K562 (cell line): ENCODE data around the gene DCP1B. TPM values are rescaled to one million over a fixed set of nuclear protein-coding genes. Genes with fewer than 3 reads are reported as not detected.

Experiments
- ATAC-seq: fragments of 200-7000 bp; cut with Tn5 transposase; 3 replicates; pipeline ENCODE4 v1.9.1; 2020; ENCODE audit warnings: moderate library complexity
- BruUV-seq: library from RNA; stranded (reverse); fragments of 400-500 nt; replicated peaks from 2 replicates; lab custom pipeline; 2021; lab: Mats Ljungman, UMichigan
- CTCF ChIA-PET: fragments of 300-600 bp; formaldehyde crosslinking; extraction: SDS; loops from one replicate; lab custom pipeline; 2021; ENCODE audit warnings: low intra/inter-chr PET ratio; lab: Yijun Ruan, JAX
- POLR2A ChIA-PET: fragments of 300-600, 350-650 bp; sonication (Branson Sonifier 250); formaldehyde crosslinking; extraction: SDS; loops from one replicate; lab custom pipeline; 2021; ENCODE audit warnings: antibody characterized with exemption, inconsistent platforms; lab: Yijun Ruan, JAX
- DNase-seq, 4 experiments: peaks; one replicate each; pipeline versions ENCODE4 v3.0.0 to v3.0.0-alpha.2; 2011 to 2018; ENCODE audit warnings: low spot score in 3 of 4, mixed read lengths in 3 of 4; ENCODE audit errors: extremely low read depth in 1 of 4
- FAIRE-seq: peaks from 2 replicates; lab custom pipeline; 2011; peaks lifted over from hg19 to GRCh38; lab: Jason Lieb, UNC
- H2AFZ ChIP-seq: 2 replicates; pipeline ENCODE4 v1.6.0; 2011; ENCODE audit warnings: low read depth, low read length, control low read depth, inconsistent platforms
- H3K27ac ChIP-seq: fragments of 200-600 bp; 3 replicates; pipeline ENCODE4 v1.8.0; 2011; ENCODE audit warnings: low read depth, mild to moderate bottlenecking, control low read depth, inconsistent platforms, low read length, moderate library complexity, mixed read lengths; ENCODE audit errors: extremely low read depth
- H3K27me3 ChIP-seq, 2 experiments: fragments of 300-600 bp in 1 of 2; 2 replicates in 1 of 2; 3 replicates in 1 of 2; pipeline versions ENCODE4 v1.6.0 to v1.8.0; 2011; ENCODE audit warnings: inconsistent platforms in 2 of 2, low read length in 2 of 2, mild to moderate bottlenecking in 1 of 2, mixed read lengths in 1 of 2, moderate library complexity in 1 of 2; ENCODE audit not compliant: control insufficient read depth in 2 of 2, insufficient read depth in 2 of 2
- H3K36me3 ChIP-seq: fragments of 300-600 bp; 3 replicates; pipeline ENCODE4 v1.8.0; 2011; ENCODE audit warnings: mild to moderate bottlenecking, low read length, inconsistent platforms; ENCODE audit not compliant: control insufficient read depth, insufficient read depth
- H3K4me1 ChIP-seq, 2 experiments: fragments of 200-600 bp in 1 of 2; replicated peaks in 1 of 2; 2 replicates in 1 of 2; 3 replicates in 1 of 2; pipeline versions ENCODE4 v1.5.1 to v1.8.0; 2011; ENCODE audit warnings: inconsistent platforms in 2 of 2, low read length in 2 of 2, mild to moderate bottlenecking in 1 of 2, mixed read lengths in 1 of 2, moderate library complexity in 1 of 2; ENCODE audit not compliant: control insufficient read depth in 2 of 2, insufficient read depth in 2 of 2
- H3K4me2 ChIP-seq: 2 replicates; pipeline ENCODE4 v1.6.1; 2011; ENCODE audit warnings: low read length, control low read depth, inconsistent platforms, mixed read lengths; ENCODE audit not compliant: insufficient read depth
- H3K4me3 ChIP-seq: fragments of 200-600 bp; sonication (generic), shearing (Covaris generic); 2 replicates; pipeline ENCODE4 v1.5.1; 2016; ENCODE audit warnings: control low read depth, inconsistent platforms
- H3K79me2 ChIP-seq: fragments of 200-600 bp; 3 replicates; pipeline ENCODE4 v1.8.0; 2011; ENCODE audit warnings: low read length, inconsistent platforms; ENCODE audit not compliant: control insufficient read depth, insufficient read depth
- H3K9ac ChIP-seq, 2 experiments: 2 replicates each; pipeline versions ENCODE4 v1.6.0 to v1.6.1; 2011; ENCODE audit warnings: low read depth in 2 of 2, low read length in 2 of 2, control low read depth in 1 of 2, inconsistent platforms in 1 of 2, mild to moderate bottlenecking in 1 of 2, mixed read lengths in 1 of 2; ENCODE audit not compliant: insufficient read depth in 1 of 2
- H3K9me1 ChIP-seq: one replicate; pipeline ENCODE4 v1.6.0; 2011; ENCODE audit warnings: inconsistent platforms, mild to moderate bottlenecking, low read length, moderate library complexity; ENCODE audit not compliant: control insufficient read depth, insufficient read depth
- H3K9me3 ChIP-seq: replicated peaks from 2 replicates; pipeline ENCODE4 v1.5.1; 2011; ENCODE audit warnings: low read depth, low read length, inconsistent platforms; ENCODE audit not compliant: control insufficient read depth, insufficient read depth
- H4K20me1 ChIP-seq: replicated peaks from 2 replicates; pipeline ENCODE4 v1.6.1; 2011; ENCODE audit warnings: low read length, inconsistent platforms, mixed read lengths; ENCODE audit not compliant: control insufficient read depth, insufficient read depth
- CHD1 ChIP-seq: fragments of 200-600 bp; sonication (generic); IDR thresholded peaks from one replicate; pipeline ENCODE4 v1.6.1; 2012; ENCODE audit warnings: mild to moderate bottlenecking, moderate library complexity, low read length, inconsistent platforms
- CREBBP ChIP-seq: IDR thresholded peaks from one replicate; pipeline ENCODE4 v1.6.1; 2012; ENCODE audit warnings: low read depth, mild to moderate bottlenecking, control low read depth, inconsistent platforms, low read length
- FOXM1 ChIP-seq, 2 experiments: fragments of 450-650 bp in 1 of 2; sonication (generic) in 1 of 2; formaldehyde crosslinking in 1 of 2; IDR thresholded peaks; 2 replicates each; pipeline versions ENCODE4 v1.6.1 to v1.9.0; 2017 to 2022; ENCODE audit warnings: low read depth in 2 of 2, mild to moderate bottlenecking in 2 of 2, missing genetic modification reagents in 1 of 2, moderate library complexity in 1 of 2
- GTF2A2 ChIP-seq: IDR thresholded peaks from 2 replicates; pipeline ENCODE4 v1.6.1; 2016; ENCODE audit warnings: mild to moderate bottlenecking, missing genetic modification characterization, missing compliant biosample characterization
- HMG20A ChIP-seq: fragments of 450-650 bp; formaldehyde crosslinking; conservative IDR thresholded peaks from 2 replicates; pipeline ENCODE4 v1.4.0; 2020; ENCODE audit warnings: mild to moderate bottlenecking, mixed read lengths
- KHSRP ChIP-seq: fragments of 450-650 bp; IDR thresholded peaks from 2 replicates; pipeline ENCODE4 v1.6.1; 2017
- NR2C1 ChIP-seq, 2 experiments: fragments of 450-650 bp; IDR thresholded peaks; 2 replicates each; pipeline ENCODE4 v1.6.1; 2017; ENCODE audit warnings: mild to moderate bottlenecking in 2 of 2, antibody characterized with exemption in 1 of 2, inconsistent platforms in 1 of 2, missing compliant biosample characterization in 1 of 2, missing genetic modification characterization in 1 of 2
- PCBP2 ChIP-seq: fragments of 200-400 bp; formaldehyde crosslinking; IDR thresholded peaks from 2 replicates; pipeline ENCODE4 v1.6.1; 2018; ENCODE audit warnings: low read length, low read depth, mild to moderate bottlenecking, moderate library complexity; ENCODE audit not compliant: poor library complexity, severe bottlenecking
- RB1 ChIP-seq: fragments of 450-650 bp; IDR thresholded peaks from 2 replicates; pipeline ENCODE4 v1.6.1; 2017; ENCODE audit warnings: low read depth, mild to moderate bottlenecking
- SLC30A9 ChIP-seq: fragments of 250-450 bp; sonication (Bioruptor Pico); IDR thresholded peaks from 2 replicates; pipeline ENCODE4 v1.8.0; 2022; ENCODE audit warnings: mild to moderate bottlenecking, moderate library complexity
- SOX6 ChIP-seq: fragments of 450-650 bp; IDR thresholded peaks from 2 replicates; pipeline ENCODE4 v1.6.1; 2014; ENCODE audit warnings: mild to moderate bottlenecking
- ZEB2 ChIP-seq: fragments of 450-650 bp; IDR thresholded peaks from 2 replicates; pipeline ENCODE4 v1.6.1; 2016
- ZNF507 ChIP-seq: conservative IDR thresholded peaks from 2 replicates; pipeline ENCODE4 v1.6.1; 2017; ENCODE audit warnings: missing genetic modification characterization, missing compliant biosample characterization
- ZNF77 ChIP-seq: fragments of 250-450 bp; sonication (Bioruptor Pico); IDR thresholded peaks from 2 replicates; pipeline ENCODE4 v1.5.0; 2020
- whole genome bisulfite sequencing: fragments of 100-300 bp; shearing (Covaris generic); methylation state at CpG from one replicate; pipeline ENCODE4 v1.1.6; 2016; ENCODE audit warnings: low coverage, mixed read lengths; ENCODE audit not compliant: insufficient coverage; ENCODE audit errors: missing lambda C conversion rate; 5-methylcytosine and 5-hydroxymethylcytosine counted together
- in situ Hi-C: fragments of 300-500 bp; cut with MboI; formaldehyde crosslinking; loops from 4 replicates; pipeline ENCODE4 v1.15.0; 2018; ENCODE audit warnings: inconsistent platforms, mixed read lengths
- intact Hi-C: fragments of 100-400 bp; cut with micrococcal nuclease; formaldehyde crosslinking; loops from 2 replicates; pipeline ENCODE4 v1.14.2; 2022
- polyA plus RNA-seq, 8 experiments: library from polyadenylated mRNA; depleted of rRNA in 4 of 8; stranded (reverse) in 5 of 8; unstranded in 3 of 8; fragments of >200 nt; fragmentation: Nextera tagmentation in 2 of 8; fragmentation: Illumina TruSeq in 1 of 8; extraction: Ambion mirVana in 2 of 8; extraction: Trizol in 1 of 8; gene quantifications; 2 replicates each; pipeline versions ENCODE4 v1.2.1 to v1.2.3, GENCODE V29; 2011 to 2014; ENCODE audit warnings: inconsistent platforms in 1 of 8, missing spikeins in 1 of 8
- total RNA-seq, 7 experiments: library from RNA; depleted of rRNA in 6 of 7; stranded (reverse); fragments of >200 nt in 6 of 7; fragmentation: Illumina TruSeq in 2 of 7; extraction: Trizol in 2 of 7; gene quantifications; 2 replicates each; pipeline versions ENCODE4 v1.2.1 to v1.2.3, GENCODE V29; 2011 to 2021; ENCODE audit warnings: low replicate concordance in 1 of 7
- TF ChIP-seq, protein P1 (sequence below): fragments of 250-450 bp; sonication (Bioruptor Pico); IDR thresholded peaks from 2 replicates; pipeline ENCODE4 v1.5.0; 2020; ENCODE audit warnings: mild to moderate bottlenecking, borderline replicate concordance

DCP1B gene
- total and polyA plus RNA-seq, 9 of the 15 experiments (the other 6 are each of a cell fraction or from before 2014, with no cell fraction given) = 0.83 to 7.3 (median 3.4) TPM

DNA sequence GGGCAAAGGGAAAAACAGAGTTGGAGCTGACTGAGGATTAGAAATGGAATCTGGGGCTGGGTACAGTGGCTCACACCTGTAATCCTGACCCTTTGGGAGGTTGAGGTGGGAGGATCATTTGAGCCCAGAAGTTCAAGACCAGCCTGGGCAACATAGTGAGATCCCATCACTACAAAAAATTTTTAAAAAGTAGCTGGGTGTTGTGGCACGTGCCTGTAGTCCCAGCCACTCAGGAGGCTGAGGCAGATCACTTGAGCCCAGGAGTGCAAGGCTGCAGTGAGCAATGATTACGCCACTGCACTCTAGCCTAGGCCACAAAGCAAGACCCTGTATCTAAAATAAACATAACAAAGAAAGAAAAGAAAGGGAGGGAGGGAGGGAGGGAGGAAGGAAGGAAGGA, 14.9 kb upstream of the DCP1B start:
- intact Hi-C loops = no loop called here
- Histone ChIP-seq H3K79me2 (no peaks in the 10 kb centered on the region), H3K9me1 (no peaks in the 10 kb centered on the region), H3K27ac (no peak overlapping the region), H3K4me2 (no peak overlapping the region), H3K36me3 (no peaks in the 10 kb centered on the region), H3K9me3 (no peaks in the 10 kb centered on the region), H3K4me3 (no peak overlapping the region), H2AFZ (no peak overlapping the region), H4K20me1 (no peaks in the 10 kb centered on the region)
- in situ Hi-C loops = no loop called here
- no TSS peak for BruUV-seq
- no peak for ATAC-seq
- FAIRE-seq = no peak
- no peak for DNase-seq
- 5% methylated on average over 2 of the region's 2 CpGs for WGBS
- CTCF ChIA-PET = no interaction called here
- TF ChIP-seq ZNF507 (tag) (no peak), ZNF77 (no peak), FOXM1 (IDR thresholded peaks at IDR 0.05; ENCODE audit: low read depth) (no peak), FOXM1 (CRISPR knock-in tag; IDR thresholded peaks at IDR 0.05; ENCODE audit: low read depth) (no peak), ZEB2 (no peak), SOX6 (no peak), GTF2A2 (tag) (no peak), CREBBP (no peak), KHSRP (no peak), HMG20A (no peak), NR2C1 (IDR thresholded peaks at IDR 0.05) (no peak), NR2C1 (tag; IDR thresholded peaks at IDR 0.05) (no peak), PCBP2 (no peak), SLC30A9 (CRISPR knock-in tag) (no peak), RB1 (no peak), CHD1 (no peak)
- TF ChIP-seq, protein P1, sequence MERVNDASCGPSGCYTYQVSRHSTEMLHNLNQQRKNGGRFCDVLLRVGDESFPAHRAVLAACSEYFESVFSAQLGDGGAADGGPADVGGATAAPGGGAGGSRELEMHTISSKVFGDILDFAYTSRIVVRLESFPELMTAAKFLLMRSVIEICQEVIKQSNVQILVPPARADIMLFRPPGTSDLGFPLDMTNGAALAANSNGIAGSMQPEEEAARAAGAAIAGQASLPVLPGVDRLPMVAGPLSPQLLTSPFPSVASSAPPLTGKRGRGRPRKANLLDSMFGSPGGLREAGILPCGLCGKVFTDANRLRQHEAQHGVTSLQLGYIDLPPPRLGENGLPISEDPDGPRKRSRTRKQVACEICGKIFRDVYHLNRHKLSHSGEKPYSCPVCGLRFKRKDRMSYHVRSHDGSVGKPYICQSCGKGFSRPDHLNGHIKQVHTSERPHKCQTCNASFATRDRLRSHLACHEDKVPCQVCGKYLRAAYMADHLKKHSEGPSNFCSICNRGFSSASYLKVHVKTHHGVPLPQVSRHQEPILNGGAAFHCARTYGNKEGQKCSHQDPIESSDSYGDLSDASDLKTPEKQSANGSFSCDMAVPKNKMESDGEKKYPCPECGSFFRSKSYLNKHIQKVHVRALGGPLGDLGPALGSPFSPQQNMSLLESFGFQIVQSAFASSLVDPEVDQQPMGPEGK (CRISPR knock-in tag) = no peak
- TF ChIP-seq, all 486 proteins: peak for 0
- no peaks in the 10 kb centered on the region for H3K4me1 ChIP-seq
- POLR2A ChIA-PET = no interaction called here
- H3K27me3 ChIP-seq = peaks cover 2 to 8% of the 10 kb centered on the region in 2 experiments; a peak in 1 of 5 replicates
- H3K9ac ChIP-seq = no peak overlapping the region
